K562 (cell line): ENCODE results near the gene JSRP1. TPM values are rescaled to one million over a fixed set of nuclear protein-coding genes. Genes with fewer than 3 reads are reported as not detected.
A peak's percentile ranks its signal among the peaks of the same experiment; 100 is the strongest.

ENCODE experiments used
- ATAC-seq: fragments of 200-7000 bp; cut with Tn5 transposase; 3 replicates; pipeline ENCODE4 v1.9.1; 2020; ENCODE audit warnings: moderate library complexity
- BruUV-seq: library from RNA; stranded (reverse); fragments of 400-500 nt; replicated peaks from 2 replicates; lab custom pipeline; 2021; lab: Mats Ljungman, UMichigan
- CTCF ChIA-PET: fragments of 300-600 bp; formaldehyde crosslinking; extraction: SDS; loops from one replicate; lab custom pipeline; 2021; ENCODE audit warnings: low intra/inter-chr PET ratio; lab: Yijun Ruan, JAX
- POLR2A ChIA-PET: fragments of 300-600, 350-650 bp; sonication (Branson Sonifier 250); formaldehyde crosslinking; extraction: SDS; loops from one replicate; lab custom pipeline; 2021; ENCODE audit warnings: antibody characterized with exemption, inconsistent platforms; lab: Yijun Ruan, JAX
- DNase-seq, 4 experiments: peaks; one replicate each; pipeline versions ENCODE4 v3.0.0 to v3.0.0-alpha.2; 2011 to 2018; ENCODE audit warnings: low spot score in 3 of 4, mixed read lengths in 3 of 4; ENCODE audit errors: extremely low read depth in 1 of 4
- FAIRE-seq: peaks from 2 replicates; lab custom pipeline; 2011; peaks lifted over from hg19 to GRCh38; lab: Jason Lieb, UNC
- H2AFZ ChIP-seq: 2 replicates; pipeline ENCODE4 v1.6.0; 2011; ENCODE audit warnings: low read depth, low read length, control low read depth, inconsistent platforms
- H3K27ac ChIP-seq: fragments of 200-600 bp; 3 replicates; pipeline ENCODE4 v1.8.0; 2011; ENCODE audit warnings: low read depth, mild to moderate bottlenecking, control low read depth, inconsistent platforms, low read length, moderate library complexity, mixed read lengths; ENCODE audit errors: extremely low read depth
- H3K27me3 ChIP-seq, 2 experiments: fragments of 300-600 bp in 1 of 2; 2 replicates in 1 of 2; 3 replicates in 1 of 2; pipeline versions ENCODE4 v1.6.0 to v1.8.0; 2011; ENCODE audit warnings: inconsistent platforms in 2 of 2, low read length in 2 of 2, mild to moderate bottlenecking in 1 of 2, mixed read lengths in 1 of 2, moderate library complexity in 1 of 2; ENCODE audit not compliant: control insufficient read depth in 2 of 2, insufficient read depth in 2 of 2
- H3K36me3 ChIP-seq: fragments of 300-600 bp; 3 replicates; pipeline ENCODE4 v1.8.0; 2011; ENCODE audit warnings: mild to moderate bottlenecking, low read length, inconsistent platforms; ENCODE audit not compliant: control insufficient read depth, insufficient read depth
- H3K4me1 ChIP-seq, 2 experiments: fragments of 200-600 bp in 1 of 2; replicated peaks in 1 of 2; 2 replicates in 1 of 2; 3 replicates in 1 of 2; pipeline versions ENCODE4 v1.5.1 to v1.8.0; 2011; ENCODE audit warnings: inconsistent platforms in 2 of 2, low read length in 2 of 2, mild to moderate bottlenecking in 1 of 2, mixed read lengths in 1 of 2, moderate library complexity in 1 of 2; ENCODE audit not compliant: control insufficient read depth in 2 of 2, insufficient read depth in 2 of 2
- H3K4me2 ChIP-seq: 2 replicates; pipeline ENCODE4 v1.6.1; 2011; ENCODE audit warnings: low read length, control low read depth, inconsistent platforms, mixed read lengths; ENCODE audit not compliant: insufficient read depth
- H3K4me3 ChIP-seq: fragments of 200-600 bp; sonication (generic), shearing (Covaris generic); 2 replicates; pipeline ENCODE4 v1.5.1; 2016; ENCODE audit warnings: control low read depth, inconsistent platforms
- H3K79me2 ChIP-seq: fragments of 200-600 bp; 3 replicates; pipeline ENCODE4 v1.8.0; 2011; ENCODE audit warnings: low read length, inconsistent platforms; ENCODE audit not compliant: control insufficient read depth, insufficient read depth
- H3K9ac ChIP-seq, 2 experiments: 2 replicates each; pipeline versions ENCODE4 v1.6.0 to v1.6.1; 2011; ENCODE audit warnings: low read depth in 2 of 2, low read length in 2 of 2, control low read depth in 1 of 2, inconsistent platforms in 1 of 2, mild to moderate bottlenecking in 1 of 2, mixed read lengths in 1 of 2; ENCODE audit not compliant: insufficient read depth in 1 of 2
- H3K9me1 ChIP-seq: one replicate; pipeline ENCODE4 v1.6.0; 2011; ENCODE audit warnings: inconsistent platforms, mild to moderate bottlenecking, low read length, moderate library complexity; ENCODE audit not compliant: control insufficient read depth, insufficient read depth
- H3K9me3 ChIP-seq: replicated peaks from 2 replicates; pipeline ENCODE4 v1.5.1; 2011; ENCODE audit warnings: low read depth, low read length, inconsistent platforms; ENCODE audit not compliant: control insufficient read depth, insufficient read depth
- H4K20me1 ChIP-seq: replicated peaks from 2 replicates; pipeline ENCODE4 v1.6.1; 2011; ENCODE audit warnings: low read length, inconsistent platforms, mixed read lengths; ENCODE audit not compliant: control insufficient read depth, insufficient read depth
- CAMTA2 ChIP-seq: fragments of 250-450 bp; sonication (Bioruptor Pico); conservative IDR thresholded peaks from 2 replicates; pipeline ENCODE4 v1.5.1; 2022
- MTA2 ChIP-seq: fragments of 450-650 bp; IDR thresholded peaks from 2 replicates; pipeline ENCODE4 v1.6.1; 2016; ENCODE audit warnings: low read depth
- POLR2G ChIP-seq: fragments of 200-400 bp; formaldehyde crosslinking; IDR thresholded peaks from 2 replicates; pipeline ENCODE4 v1.6.1; 2017; ENCODE audit warnings: low read depth, mild to moderate bottlenecking, antibody characterized with exemption, low read length, moderate library complexity
- RBM22 ChIP-seq: fragments of 200-400 bp; formaldehyde crosslinking; IDR thresholded peaks from 2 replicates; pipeline ENCODE4 v1.6.1; 2018; ENCODE audit warnings: low read length, low read depth; ENCODE audit not compliant: poor library complexity, severe bottlenecking
- SOX6 ChIP-seq: fragments of 450-650 bp; IDR thresholded peaks from 2 replicates; pipeline ENCODE4 v1.6.1; 2014; ENCODE audit warnings: mild to moderate bottlenecking
- VEZF1 ChIP-seq: fragments of 200-800 bp; sonication (Bioruptor generic); IDR thresholded peaks from 2 replicates; pipeline ENCODE4 v1.6.1; 2017; ENCODE audit warnings: missing genetic modification characterization, missing compliant biosample characterization
- ZNF140 ChIP-seq: fragments of 250-450 bp; sonication (Bioruptor Pico); IDR thresholded peaks from 2 replicates; pipeline ENCODE4 v1.8.0; 2021; ENCODE audit warnings: moderate library complexity, mild to moderate bottlenecking, inconsistent platforms
- ZNF146 ChIP-seq: IDR thresholded peaks from one replicate; pipeline ENCODE4 v1.6.1; 2018; ENCODE audit warnings: missing compliant biosample characterization; ENCODE audit not compliant: unreplicated experiment
- ZNF184 ChIP-seq: sonication (generic); formaldehyde crosslinking; IDR thresholded peaks from 2 replicates; pipeline ENCODE4 v1.5.0; 2020; ENCODE audit warnings: missing genetic modification reagents
- ZNF57 ChIP-seq: fragments of 450-650 bp; formaldehyde crosslinking; IDR thresholded peaks from 2 replicates; pipeline ENCODE4 v1.4.0; 2020; ENCODE audit warnings: mild to moderate bottlenecking, moderate library complexity
- ZNF699 ChIP-seq: fragments of 250-450 bp; sonication (Bioruptor Pico); IDR thresholded peaks from 2 replicates; pipeline ENCODE4 v1.8.0; 2021; ENCODE audit warnings: mild to moderate bottlenecking, moderate library complexity; ENCODE audit not compliant: insufficient replicate concordance
- ZNF780A ChIP-seq: fragments of 250-450 bp; sonication (Bioruptor Pico); IDR thresholded peaks from 2 replicates; pipeline ENCODE4 v1.5.0; 2021; ENCODE audit warnings: mild to moderate bottlenecking
- WGBS: fragments of 100-300 bp; shearing (Covaris generic); methylation state at CpG from one replicate; pipeline ENCODE4 v1.1.6; 2016; ENCODE audit warnings: low coverage, mixed read lengths; ENCODE audit not compliant: insufficient coverage; ENCODE audit errors: missing lambda C conversion rate; 5-methylcytosine and 5-hydroxymethylcytosine counted together
- in situ Hi-C: fragments of 300-500 bp; cut with MboI; formaldehyde crosslinking; loops from 4 replicates; pipeline ENCODE4 v1.15.0; 2018; ENCODE audit warnings: inconsistent platforms, mixed read lengths
- intact Hi-C: fragments of 100-400 bp; cut with micrococcal nuclease; formaldehyde crosslinking; loops from 2 replicates; pipeline ENCODE4 v1.14.2; 2022
- polyA plus RNA-seq, 8 experiments: library from polyadenylated mRNA; depleted of rRNA in 4 of 8; stranded (reverse) in 5 of 8; unstranded in 3 of 8; fragments of >200 nt; fragmentation: Nextera tagmentation in 2 of 8; fragmentation: Illumina TruSeq in 1 of 8; extraction: Ambion mirVana in 2 of 8; extraction: Trizol in 1 of 8; gene quantifications; 2 replicates each; pipeline versions ENCODE4 v1.2.1 to v1.2.3, GENCODE V29; 2011 to 2014; ENCODE audit warnings: inconsistent platforms in 1 of 8, missing spikeins in 1 of 8
- total RNA-seq, 7 experiments: library from RNA; depleted of rRNA in 6 of 7; stranded (reverse); fragments of >200 nt in 6 of 7; fragmentation: Illumina TruSeq in 2 of 7; extraction: Trizol in 2 of 7; gene quantifications; 2 replicates each; pipeline versions ENCODE4 v1.2.1 to v1.2.3, GENCODE V29; 2011 to 2021; ENCODE audit warnings: low replicate concordance in 1 of 7

Gene JSRP1
- total and polyA plus RNA-seq, 9 of the 15 experiments (the other 6 are each of a cell fraction or from before 2014, with no cell fraction given) = 0.08 to 1.2 (median 0.51) TPM; not detected in 4

GRCh38 chr19:2223959-2224358 lies 32.3 kb downstream of the JSRP1 start:
- peaks cover 91% of the 10 kb centered on the region; the same call in 2 of the 3 replicates for H3K36me3 ChIP-seq
- no peak overlapping the region for H3K4me2 ChIP-seq
- BruUV-seq = no TSS peak
- in situ Hi-C loops = no loop called here
- H3K9me1 ChIP-seq = no peaks in the 10 kb centered on the region
- H3K27ac ChIP-seq = no peak overlapping the region
- no peak overlapping the region for H3K4me3 ChIP-seq
- TF ChIP-seq ZNF184 (no peak), POLR2G (peak; percentile 64), MTA2 (no peak), RBM22 (peak; percentile 65), ZNF146 (CRISPR knock-in tag) (no peak), ZNF780A (CRISPR knock-in tag) (no peak), ZNF140 (no peak)
- POLR2A ChIA-PET = no interaction called here
- 100% methylated on average over 14 of the region's 14 CpGs for WGBS
- H4K20me1 ChIP-seq = no peaks in the 10 kb centered on the region
- DNase-seq (no peak), FAIRE-seq (no peak), ATAC-seq (no peak)
- no peaks in the 10 kb centered on the region for H3K27me3 ChIP-seq
- H3K4me1 ChIP-seq = peaks cover 0 to 32% of the 10 kb centered on the region in 2 experiments; a peak in 1 of 5 replicates
- CTCF ChIA-PET = no interaction called here
- intact Hi-C loops = no loop called here
- no peaks in the 10 kb centered on the region for H3K9me3 ChIP-seq
- H3K79me2 ChIP-seq = no peaks in the 10 kb centered on the region
- no peak overlapping the region; a peak in 1 of 4 replicates for H3K9ac ChIP-seq
- H2AFZ ChIP-seq = no peak overlapping the region

DNA sequence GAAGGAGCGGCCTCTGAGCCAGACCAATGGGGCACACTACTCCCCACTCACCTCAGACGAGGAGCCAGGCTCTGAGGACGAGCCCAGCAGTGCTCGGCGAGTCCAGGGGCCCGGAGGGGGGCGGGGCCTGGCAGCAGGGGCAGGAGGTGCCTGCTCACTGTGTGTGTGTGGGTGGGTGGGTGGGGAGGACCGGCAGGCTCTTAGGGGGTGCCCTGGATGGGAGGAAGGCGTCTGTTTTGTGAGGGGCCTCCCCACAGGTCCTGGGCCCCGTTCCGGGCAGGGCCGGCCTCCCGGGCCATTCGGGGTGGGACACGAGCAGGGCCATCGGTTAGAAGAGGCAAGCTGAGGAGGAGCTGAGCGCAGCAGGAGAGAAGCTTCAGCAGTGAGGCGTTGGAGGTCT lies 32.8 kb downstream of the JSRP1 start:
- Histone ChIP-seq H4K20me1 (no peaks in the 10 kb centered on the region), H3K4me1 (peaks cover 0 to 27% of the 10 kb centered on the region in 2 experiments; a peak in 1 of 5 replicates), H3K79me2 (no peaks in the 10 kb centered on the region), H3K4me3 (no peak overlapping the region), H3K9me1 (no peaks in the 10 kb centered on the region), H2AFZ (no peak overlapping the region), H3K27ac (no peak overlapping the region)
- BruUV-seq = no TSS peak
- no peak for ATAC-seq
- 92% methylated on average over 7 of the region's 18 CpGs for WGBS
- CTCF ChIA-PET = no interaction called here
- in situ Hi-C loops = no loop called here
- TF ChIP-seq ZNF699 (CRISPR knock-in tag) = no peak
- no peak for TF ChIP-seq VEZF1
- no peak for TF ChIP-seq SOX6
- TF ChIP-seq CAMTA2 (CRISPR knock-in tag) = no peak
- no peak for TF ChIP-seq ZNF57
- TF ChIP-seq, all 486 proteins: peak for 0
- H3K36me3 ChIP-seq = peaks cover 90% of the 10 kb centered on the region; the same call in 2 of the 3 replicates
- FAIRE-seq (no peak), DNase-seq (no peak)
- no peaks in the 10 kb centered on the region for H3K9me3 ChIP-seq
- POLR2A ChIA-PET = no interaction called here
- no peak overlapping the region for H3K9ac ChIP-seq
- H3K4me2 ChIP-seq = no peak overlapping the region
- intact Hi-C loops = no loop called here
- H3K27me3 ChIP-seq = no peaks in the 10 kb centered on the region
